Pons (tissue), 1 donor: ENCODE data around the gene GCLC.
"Not testable (repeated sequence)": the region's sequence is repeated elsewhere in the genome, so short reads cannot be mapped to it uniquely, and the experiment has no call there.

Experiments
- DNase-seq: peaks from one replicate; pipeline ENCODE4 v3.0.0-alpha.2; 2016; ENCODE audit warnings: low spot score

The GCLC gene

GRCh38 chr6:53544470-53545308, at the start of gene GCLC:
Gene GCLC, minus strand, starts transcription at chr6:53545101. Its CDS starts 456 bp downstream, at chr6:53544645.
- DNase-seq: peak; percentile 91

GRCh38 chr6:53594596-53594995, 49.7 kb upstream of the GCLC start:
- no peak for DNase-seq

- no peak for DNase-seq
Observed at GRCh38 chr6:53593001-53593488, 48.1 kb upstream of the GCLC start.

GRCh38 chr6:53591873-53592272, 47.0 kb upstream of the GCLC start:
- no peak for DNase-seq

GRCh38 chr6:53588816-53589509, 44.1 kb upstream of the GCLC start:
- DNase-seq: peak; percentile 53

- no peak for DNase-seq
Observed at GRCh38 chr6:53587291-53587690, 42.4 kb upstream of the GCLC start.

GRCh38 chr6:53585208-53585900, 40.5 kb upstream of the GCLC start:
- no peak for DNase-seq

- no peak for DNase-seq
Observed at GRCh38 chr6:53584726-53585125, 39.8 kb upstream of the GCLC start.

- DNase-seq: no peak
Observed at GRCh38 chr6:53583451-53583850, 38.5 kb upstream of the GCLC start.

- no peak for DNase-seq
Observed at GRCh38 chr6:53582963-53583362, 38.1 kb upstream of the GCLC start.

GRCh38 chr6:53581856-53582255, 37.0 kb upstream of the GCLC start:
- no peak for DNase-seq

- DNase-seq: no peak
Observed at GRCh38 chr6:53581173-53581773, 36.4 kb upstream of the GCLC start.

GRCh38 chr6:53579338-53579737, 34.4 kb upstream of the GCLC start:
- DNase-seq: no peak

- no peak for DNase-seq
Observed at GRCh38 chr6:53578371-53578770, 33.5 kb upstream of the GCLC start.

GRCh38 chr6:53573299-53573698, 28.4 kb upstream of the GCLC start:
- no peak for DNase-seq

GRCh38 chr6:53572379-53572778, 27.5 kb upstream of the GCLC start:
- not testable (repeated sequence) for DNase-seq

GRCh38 chr6:53568776-53569616, 24.1 kb upstream of the GCLC start:
- no peak for DNase-seq

- DNase-seq: no peak
Observed at GRCh38 chr6:53567701-53568100, 22.8 kb upstream of the GCLC start.

GRCh38 chr6:53566755-53567154, 21.9 kb upstream of the GCLC start:
- no peak for DNase-seq

GRCh38 chr6:53565886-53566285, 21.0 kb upstream of the GCLC start:
- DNase-seq: no peak

- no peak for DNase-seq
Observed at GRCh38 chr6:53564401-53565065, 19.6 kb upstream of the GCLC start.
